NCI-H2227 treated with DMSO at 0.1 percent for 48 hours (cell line): ENCODE measurements around the gene ANKRD36C.
"Not testable (repeated sequence)": the region's sequence is repeated elsewhere in the genome, so short reads cannot be mapped to it uniquely, and the experiment has no call there.

Source experiments
- DNase-seq: peaks from one replicate; lab custom pipeline; 2025; lab: John Stamatoyannopoulos, UW

Gene ANKRD36C

GRCh38 chr2:95991351-95992094 is at the start of gene ANKRD36C:
TSS of gene ANKRD36C (minus strand) at chr2:95991824. CDS start at chr2:95991708, 116 bp downstream.
- not testable (repeated sequence) for DNase-seq

GRCh38 chr2:96035554-96035953 is 43.9 kb upstream of the ANKRD36C start:
- DNase-seq = not testable (repeated sequence)

DNA sequence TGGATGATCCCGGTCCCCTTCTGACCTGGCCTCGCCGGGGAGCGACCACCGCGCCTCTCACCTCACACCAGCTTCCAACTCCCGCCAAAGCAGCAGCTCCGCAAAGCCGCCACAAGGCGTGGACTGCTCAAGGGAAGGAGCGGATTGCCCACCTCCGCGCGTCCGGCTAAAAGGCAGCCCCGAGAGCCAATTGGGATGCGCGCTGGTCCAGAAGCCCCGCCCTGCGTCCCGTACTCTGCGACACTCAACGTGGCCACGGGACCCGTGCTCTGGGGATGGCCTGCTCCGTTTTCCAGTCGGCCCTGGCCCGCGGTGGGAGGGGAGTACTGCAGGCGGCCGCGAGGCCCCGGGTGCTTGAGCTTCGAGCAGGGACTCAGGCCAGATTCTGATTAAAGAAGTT is 43.2 kb upstream of the ANKRD36C start, which contains the start of gene GPAT2:
TSS of gene GPAT2 (minus strand) at position 125 of the 400 bp plus-strand sequence. CDS start 2,557 bp downstream, outside the sequence.
- not testable (repeated sequence) for DNase-seq

DNA sequence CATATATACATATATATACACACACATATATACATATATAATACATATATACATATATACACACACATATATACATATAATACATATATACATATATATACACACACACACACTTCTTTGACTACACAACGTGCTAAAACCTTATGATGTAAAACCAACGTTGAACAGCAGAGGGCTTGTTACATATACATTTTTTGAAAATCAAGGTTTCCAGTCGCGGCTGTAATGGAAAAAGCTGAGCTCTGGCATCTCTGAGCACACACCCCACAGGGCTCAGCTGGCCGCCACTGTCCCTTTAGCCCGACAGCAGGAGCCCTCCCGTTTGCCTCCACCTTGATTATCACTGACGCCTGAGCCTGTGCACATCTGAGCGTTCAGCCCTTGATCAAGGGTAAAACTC is 42.4 kb upstream of the ANKRD36C start:
- DNase-seq = not testable (repeated sequence)

- not testable (repeated sequence) for DNase-seq
Observed at GRCh38 chr2:96027725-96028325, 36.2 kb upstream of the ANKRD36C start.

DNA sequence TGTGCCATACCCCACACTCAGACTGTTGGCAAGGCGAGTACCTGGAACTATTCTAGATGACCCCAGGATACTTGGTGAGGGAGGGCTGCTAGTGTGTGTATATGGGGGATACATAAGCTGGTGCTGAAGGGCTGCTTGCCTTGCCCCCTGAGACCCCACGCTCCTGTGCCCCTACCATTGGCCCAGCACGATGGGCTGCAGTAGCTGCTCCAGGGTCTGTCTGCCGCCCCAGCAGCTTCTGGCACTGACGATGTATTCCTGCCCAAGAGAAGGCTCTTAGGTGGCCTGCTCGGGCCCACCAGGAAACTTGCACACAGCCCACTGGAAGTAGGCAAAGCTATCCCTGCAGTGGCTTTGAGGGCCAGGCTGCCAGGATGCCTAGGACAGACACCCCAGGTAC is 34.1 kb upstream of the ANKRD36C start:
- DNase-seq = not testable (repeated sequence)

DNA sequence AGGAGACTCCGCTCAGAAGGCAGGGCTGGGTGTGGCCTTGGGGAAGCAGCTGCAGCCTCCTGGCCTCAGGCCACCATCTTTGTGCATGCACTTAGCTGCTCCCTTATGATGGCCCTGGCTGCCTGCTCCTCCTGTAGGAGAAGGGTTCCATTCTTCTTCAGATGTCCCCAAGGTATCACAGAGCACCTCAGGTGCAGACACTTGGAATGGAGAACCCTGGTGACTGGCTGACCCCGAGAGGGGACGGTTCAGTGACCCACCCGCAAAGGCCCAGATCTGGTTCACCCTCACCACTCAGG is 33.5 kb upstream of the ANKRD36C start:
- no peak for DNase-seq

DNA sequence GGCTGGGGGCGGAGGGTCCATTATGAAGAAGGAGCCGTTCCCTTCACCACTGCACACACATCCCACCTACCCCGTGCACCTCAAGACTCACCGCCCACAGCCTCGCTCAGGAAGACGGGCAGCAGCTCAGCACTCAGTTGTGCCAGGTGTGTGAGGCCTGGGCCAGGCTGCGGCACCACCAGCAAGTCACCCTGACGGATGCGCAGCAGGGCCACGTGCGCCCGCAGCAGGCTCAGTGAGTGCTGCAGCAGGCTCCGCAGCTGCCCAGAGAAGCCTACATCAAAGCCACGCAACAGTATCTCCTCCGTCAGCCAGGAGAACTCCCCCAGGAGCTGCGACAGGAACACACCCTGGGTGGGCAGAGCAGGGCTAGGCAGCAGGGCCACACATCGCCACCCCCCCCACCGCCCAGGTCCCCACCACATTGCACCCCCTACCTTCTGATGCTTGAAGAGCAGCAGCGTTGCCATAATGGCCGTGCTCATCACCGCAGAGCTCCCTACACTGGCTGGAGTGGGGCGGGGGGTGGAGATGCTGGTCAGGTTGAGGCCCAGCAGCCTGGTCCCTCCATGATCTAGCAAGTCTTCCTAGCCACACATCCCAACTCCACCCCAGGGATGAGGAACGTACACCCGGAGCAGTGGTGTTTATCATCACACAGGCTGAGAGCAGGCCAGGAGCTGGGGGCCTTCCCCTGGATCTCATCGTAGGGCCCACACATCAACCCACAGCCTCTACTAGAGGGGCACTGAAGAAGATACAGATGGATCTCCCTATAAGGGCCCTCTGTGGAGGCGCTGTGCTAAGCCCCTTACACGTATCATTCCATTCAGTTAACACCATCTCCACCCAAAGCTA is 32.9 kb upstream of the ANKRD36C start:
- no peak for DNase-seq

DNA sequence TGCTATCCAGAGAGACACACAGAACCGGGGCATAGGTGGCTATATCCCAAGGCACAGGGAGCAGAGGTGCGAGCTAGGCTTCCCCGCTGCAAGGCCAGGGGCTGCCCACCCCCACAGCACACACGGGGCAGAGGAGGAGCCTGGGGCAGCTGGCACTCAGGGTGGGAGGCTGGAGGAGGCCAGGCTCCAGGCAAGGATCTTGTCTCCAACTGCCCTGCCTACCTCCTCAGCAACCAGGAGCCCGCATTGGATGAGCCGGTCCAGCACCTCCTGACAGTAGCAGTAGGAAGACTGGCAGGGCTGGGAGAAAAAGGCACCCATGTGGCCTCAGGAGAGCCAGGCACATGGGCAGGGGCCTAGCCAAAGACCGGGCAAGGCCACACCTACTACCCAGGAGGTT is 32.1 kb upstream of the ANKRD36C start:
- not testable (repeated sequence) for DNase-seq

GRCh38 chr2:96022701-96023447 is 31.2 kb upstream of the ANKRD36C start:
- not testable (repeated sequence) for DNase-seq

GRCh38 chr2:96022126-96022525 is 30.5 kb upstream of the ANKRD36C start:
- not testable (repeated sequence) for DNase-seq

DNA sequence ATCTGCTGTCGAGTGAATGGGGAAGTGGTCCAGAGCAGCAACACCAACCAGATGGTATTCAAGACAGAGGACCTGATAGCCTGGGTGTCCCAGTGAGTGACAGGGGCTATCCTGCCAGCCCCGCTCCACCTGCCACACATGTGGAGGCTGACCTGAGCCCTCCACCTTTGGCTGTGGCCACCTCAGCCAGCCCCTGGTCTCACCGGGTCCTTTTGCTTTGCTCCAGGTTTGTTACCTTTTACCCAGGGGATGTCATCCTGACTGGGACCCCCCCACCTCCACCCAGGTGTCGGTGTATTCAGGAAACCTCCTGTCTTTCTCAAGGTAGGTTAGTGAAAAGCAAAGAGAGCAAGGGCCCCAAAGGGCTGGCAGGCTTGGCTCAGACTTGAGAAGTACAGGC is 29.5 kb upstream of the ANKRD36C start:
- DNase-seq = not testable (repeated sequence)

- DNase-seq = not testable (repeated sequence)
Observed at GRCh38 chr2:96019909-96020590, 28.4 kb upstream of the ANKRD36C start.

- DNase-seq = not testable (repeated sequence)
Observed at GRCh38 chr2:96016321-96016720, 24.7 kb upstream of the ANKRD36C start.

DNA sequence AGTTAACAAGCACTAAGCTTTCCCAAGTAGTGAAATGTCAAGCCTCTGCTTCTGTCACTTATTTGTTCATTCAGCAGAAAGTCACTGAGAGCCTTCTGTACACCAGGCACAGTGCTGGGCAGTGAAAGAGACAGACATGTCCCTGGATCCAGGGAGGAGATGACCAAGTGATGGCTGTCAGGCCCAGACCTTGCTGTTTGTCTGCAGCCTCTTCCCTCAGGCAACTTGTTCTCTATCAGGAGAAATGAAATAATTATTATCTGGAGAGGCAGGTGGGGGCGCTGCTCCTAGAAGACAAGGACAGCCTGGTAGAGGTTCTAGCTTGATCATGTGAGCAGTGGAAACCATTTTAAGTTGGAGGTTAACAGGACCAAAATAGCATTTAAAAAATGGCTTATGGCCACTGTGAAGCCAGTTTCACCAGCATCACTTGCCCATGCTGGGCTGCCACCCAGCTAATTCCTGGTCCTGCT is 21.2 kb upstream of the ANKRD36C start:
- not testable (repeated sequence) for DNase-seq

DNA sequence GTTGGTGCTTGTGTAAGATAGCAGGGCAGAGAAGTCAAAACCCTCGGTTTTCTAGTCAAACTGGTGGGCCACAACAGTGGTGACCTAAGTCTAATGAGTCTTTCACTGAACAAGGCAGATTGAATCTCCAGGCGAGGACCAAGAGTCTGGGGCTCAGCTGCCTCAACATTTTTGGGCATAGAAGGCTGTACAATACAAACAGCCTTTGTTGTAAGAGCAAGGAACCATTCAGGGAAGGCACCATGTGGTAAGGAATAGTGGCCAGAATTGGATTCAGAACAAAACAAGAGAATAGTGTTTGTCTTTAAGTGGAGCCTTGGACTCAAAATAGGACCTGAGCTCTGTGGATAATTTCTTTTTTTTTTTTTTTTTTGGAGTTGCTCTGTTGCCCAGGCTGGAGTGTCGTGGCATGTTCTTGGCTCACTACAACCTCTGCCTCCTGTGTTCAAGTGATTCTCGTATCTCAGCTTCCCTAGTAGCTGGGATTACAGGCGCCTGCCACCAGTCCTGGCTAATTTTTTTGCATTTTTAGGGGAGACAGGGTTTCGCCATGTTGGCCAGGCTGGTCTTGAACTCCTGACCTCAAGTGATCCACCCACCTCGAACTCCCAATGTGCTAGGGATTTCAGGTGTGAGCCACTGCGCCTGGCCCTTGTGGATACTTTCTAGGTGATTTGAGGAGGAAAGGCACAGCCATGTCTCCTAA is 20.6 kb upstream of the ANKRD36C start:
- DNase-seq = not testable (repeated sequence)

GRCh38 chr2:96011129-96011455 is 19.5 kb upstream of the ANKRD36C start:
- not testable (repeated sequence) for DNase-seq

DNA sequence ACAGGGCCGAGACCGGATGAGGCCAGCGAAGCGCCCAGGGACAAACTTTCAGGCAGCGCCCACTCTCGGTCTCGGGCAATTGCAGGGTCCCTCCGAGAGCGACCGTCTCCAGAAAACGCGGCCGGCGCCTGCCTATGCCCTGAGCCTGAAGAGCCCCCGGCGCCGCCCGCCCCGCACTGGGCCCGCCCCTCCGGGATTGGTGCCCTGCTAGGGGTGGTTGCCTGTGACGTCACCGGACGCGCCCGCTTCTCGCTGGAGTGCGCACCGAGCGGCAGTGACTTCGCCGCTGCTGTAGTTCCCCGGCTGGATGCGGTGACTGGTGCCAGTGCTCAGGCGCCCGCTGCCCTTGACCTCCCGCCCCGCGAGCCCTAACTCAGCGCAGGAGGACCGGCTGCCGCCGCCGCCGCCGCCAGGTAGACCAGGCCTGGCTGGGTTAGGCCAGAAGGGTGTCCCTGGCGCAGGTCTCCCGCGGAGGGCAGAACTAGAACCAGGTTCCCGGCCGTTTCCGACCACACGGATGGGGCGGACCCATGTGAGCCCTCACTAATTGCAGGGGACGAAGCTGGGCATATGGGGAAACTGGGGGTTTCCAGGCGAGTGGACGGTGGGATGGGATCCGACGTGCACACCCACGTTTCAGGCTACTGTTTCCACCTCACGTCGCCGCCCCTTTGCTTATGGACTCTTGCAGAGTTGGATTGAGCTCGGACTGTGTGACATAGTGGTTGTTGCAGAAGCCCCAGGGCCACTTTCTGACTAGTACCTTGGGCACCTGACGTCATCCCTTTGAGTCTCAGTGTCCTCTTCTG is 18.9 kb upstream of the ANKRD36C start:
- not testable (repeated sequence) for DNase-seq

- DNase-seq = not testable (repeated sequence)
Observed at GRCh38 chr2:96009833-96010232, 18.2 kb upstream of the ANKRD36C start.

GRCh38 chr2:96008051-96008450 is 16.4 kb upstream of the ANKRD36C start:
- not testable (repeated sequence) for DNase-seq
